T-helper 9 cell (primary cell): Measurements from ENCODE around the gene ANO5.
"Not testable (repeated sequence)": the region's sequence is repeated elsewhere in the genome, so short reads cannot be mapped to it uniquely, and the experiment has no call there.

Experiments used
- DNase-seq: peaks from one replicate; pipeline ENCODE4 v3.0.0-alpha.2; 2020

ANO5 gene

DNA sequence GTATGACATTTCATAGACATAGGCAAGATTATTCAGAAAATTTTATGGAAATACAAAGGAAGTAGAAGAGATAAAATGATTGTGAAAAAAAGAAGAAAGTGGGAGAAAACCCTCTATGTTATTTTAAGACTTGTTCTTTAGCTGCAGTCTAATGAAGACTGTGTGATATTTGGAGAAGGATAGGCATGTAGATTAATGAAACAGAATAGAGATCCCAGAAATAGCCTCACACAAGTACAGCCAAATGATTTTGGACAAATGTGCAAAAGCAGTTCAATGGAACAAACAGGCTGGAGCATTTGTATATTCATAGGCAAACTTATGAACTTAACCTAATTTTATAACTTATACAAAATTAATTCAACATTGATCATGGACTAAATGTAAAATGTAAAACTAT, 14.3 kb downstream of the ANO5 start:
- DNase-seq = no peak

DNA sequence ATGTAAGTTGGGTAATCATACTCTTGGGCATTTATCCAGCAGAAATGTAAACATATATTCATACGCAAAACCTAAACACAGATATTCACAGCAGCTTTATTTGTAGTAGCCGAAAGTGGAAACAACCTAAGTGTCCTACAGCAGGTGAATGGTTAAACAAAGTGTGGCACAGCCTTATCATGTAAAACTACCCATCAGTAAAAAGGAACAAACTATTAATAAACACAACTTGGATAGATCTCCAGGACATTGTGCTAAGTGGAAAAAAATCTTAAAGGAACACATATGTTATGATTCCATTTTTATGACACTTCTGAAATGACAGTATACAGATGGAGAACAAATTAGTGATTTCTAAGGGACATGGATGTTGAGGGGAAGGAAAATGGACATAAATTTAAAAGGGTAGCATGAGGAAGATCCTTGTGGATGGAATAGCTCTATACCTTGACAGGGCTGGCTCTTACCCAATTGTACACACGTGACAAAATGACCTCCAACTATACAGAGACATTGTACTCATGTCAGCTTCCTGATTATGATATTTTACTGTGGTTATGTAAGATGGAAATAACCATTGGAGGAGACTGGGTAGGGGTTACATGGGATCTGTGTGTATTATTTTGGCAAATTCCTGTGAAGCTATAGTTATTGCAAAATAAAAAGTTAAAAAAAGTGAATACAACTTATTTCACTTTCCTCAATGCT, 15.4 kb downstream of the ANO5 start:
- no peak for DNase-seq

DNA sequence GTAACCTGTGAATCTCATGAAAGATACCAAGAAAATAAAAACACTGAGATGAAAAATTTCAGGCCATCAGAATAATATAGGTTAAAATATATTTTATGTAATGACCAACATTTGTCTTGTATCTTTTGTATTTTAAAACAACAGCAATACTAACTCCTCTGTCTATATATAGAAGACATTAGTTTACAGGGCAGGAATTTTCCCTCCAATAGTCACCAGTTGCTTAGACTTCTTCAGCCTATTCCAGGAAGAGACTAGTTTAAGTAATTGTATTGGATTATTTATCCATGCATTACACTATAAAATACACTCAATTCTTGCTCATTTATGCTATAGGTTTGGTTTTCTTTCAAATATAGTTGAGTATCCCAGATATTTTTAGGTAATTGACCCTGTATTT, 24.1 kb downstream of the ANO5 start:
- no peak for DNase-seq

DNA sequence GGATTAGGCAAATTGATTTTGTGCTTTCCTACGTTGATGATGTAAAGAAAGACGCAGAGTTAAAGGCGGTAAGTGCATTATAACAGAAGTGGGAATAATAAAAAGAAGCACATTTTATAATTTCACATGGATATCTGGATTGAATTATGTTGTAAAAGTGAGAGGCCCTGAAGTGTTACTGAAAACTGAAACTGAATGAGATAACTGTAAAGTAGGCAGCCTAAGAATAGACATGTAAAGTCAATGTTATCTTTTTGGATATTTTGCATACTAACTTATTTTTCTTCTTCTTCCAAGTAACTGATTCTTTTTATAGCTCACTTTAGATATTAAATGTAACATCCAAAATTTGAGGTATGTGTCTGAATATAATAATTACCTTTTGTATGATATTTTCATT, 28.3 kb downstream of the ANO5 start:
- DNase-seq = no peak

GRCh38 chr11:22225190-22225589, 32.3 kb downstream of the ANO5 start:
- DNase-seq = no peak

DNA sequence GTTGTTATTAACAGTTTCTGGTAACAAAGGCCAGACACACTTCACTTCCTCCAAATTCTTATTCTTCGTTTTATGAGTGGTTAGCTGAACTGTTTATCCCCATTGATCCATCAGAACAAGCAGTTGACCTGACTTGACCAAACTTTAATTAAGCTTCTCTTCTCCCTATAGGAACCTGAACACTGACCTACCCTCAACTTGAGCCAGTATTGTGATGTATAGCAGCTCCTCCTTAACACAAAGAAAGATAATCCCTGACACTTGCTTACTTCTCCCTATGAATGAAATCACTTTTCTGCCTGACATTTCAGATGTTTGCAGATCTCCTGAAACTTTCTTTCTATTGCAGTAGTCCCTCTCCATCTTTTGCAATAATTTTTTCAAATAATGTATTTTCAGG, 41.9 kb downstream of the ANO5 start:
- DNase-seq = no peak

DNA sequence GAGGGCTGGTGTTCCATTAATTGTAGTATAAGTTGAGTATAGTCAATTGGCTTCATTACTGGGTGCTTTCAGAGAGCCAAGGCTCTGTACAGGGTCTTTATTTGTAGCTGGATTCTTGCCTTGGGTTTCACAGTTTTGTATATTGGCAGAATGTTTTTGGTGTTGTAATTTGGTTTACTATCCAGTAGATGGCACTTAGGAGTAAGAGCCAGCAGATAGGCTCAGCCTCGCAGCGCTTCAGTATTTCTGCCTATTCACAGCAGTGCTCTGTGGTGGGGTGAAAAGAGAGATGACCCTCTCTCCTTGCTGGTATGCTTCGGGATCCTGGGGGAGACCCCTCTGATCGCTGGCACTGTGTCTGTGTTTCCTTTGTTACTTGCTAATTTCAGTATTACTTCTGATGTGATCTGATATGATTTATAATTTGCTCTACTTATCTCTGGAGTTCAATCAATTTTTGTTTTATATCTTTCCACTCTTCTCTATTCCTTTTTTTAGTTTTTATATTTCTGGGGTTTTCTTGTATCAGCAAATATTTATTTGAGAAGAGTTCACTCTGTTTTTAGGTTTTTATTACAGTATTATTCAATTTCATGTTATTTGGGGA, 52.2 kb downstream of the ANO5 start:
- DNase-seq = no peak

- no peak for DNase-seq
Measured at GRCh38 chr11:22246992-22247391, 54.1 kb downstream of the ANO5 start.

DNA sequence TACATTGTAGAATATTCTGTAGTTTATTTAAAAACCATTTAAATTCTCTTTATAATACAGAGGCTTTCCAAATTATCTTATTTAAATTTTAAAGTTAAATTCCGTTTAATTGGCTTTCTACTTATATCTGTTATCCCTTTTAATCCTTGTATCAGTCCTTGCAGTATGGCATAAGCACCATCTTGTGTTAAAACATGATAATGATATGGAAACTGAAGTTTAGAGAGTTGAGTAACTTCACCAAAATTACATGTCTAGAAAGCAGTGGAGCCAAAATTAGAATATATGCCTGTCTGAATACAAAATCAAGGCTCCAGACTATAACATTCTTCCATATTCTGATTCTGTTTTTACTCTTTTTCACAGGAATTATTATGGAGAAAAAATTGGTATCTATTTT, 57.0 kb downstream of the ANO5 start:
- no peak for DNase-seq

DNA sequence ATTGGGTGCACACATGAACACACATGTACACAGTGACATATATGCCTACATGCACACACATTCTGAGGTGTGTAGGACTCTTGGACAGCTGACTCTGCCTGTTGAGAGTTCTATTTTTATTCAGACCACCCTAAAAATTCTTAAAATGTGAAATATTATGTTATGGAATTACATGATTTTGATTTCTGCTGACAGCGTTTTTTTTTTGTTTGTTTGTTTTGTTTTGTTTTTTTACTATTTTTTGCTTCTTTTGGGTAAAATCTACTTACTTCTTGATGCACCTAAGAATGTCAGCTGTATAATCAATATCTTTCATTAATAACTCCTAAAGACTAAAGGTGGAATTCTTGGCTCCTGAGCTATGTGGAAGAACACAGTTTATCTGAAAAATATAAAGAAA, 64.0 kb downstream of the ANO5 start:
- DNase-seq = no peak

GRCh38 chr11:22263613-22264012, 70.7 kb downstream of the ANO5 start:
- DNase-seq = no peak

DNA sequence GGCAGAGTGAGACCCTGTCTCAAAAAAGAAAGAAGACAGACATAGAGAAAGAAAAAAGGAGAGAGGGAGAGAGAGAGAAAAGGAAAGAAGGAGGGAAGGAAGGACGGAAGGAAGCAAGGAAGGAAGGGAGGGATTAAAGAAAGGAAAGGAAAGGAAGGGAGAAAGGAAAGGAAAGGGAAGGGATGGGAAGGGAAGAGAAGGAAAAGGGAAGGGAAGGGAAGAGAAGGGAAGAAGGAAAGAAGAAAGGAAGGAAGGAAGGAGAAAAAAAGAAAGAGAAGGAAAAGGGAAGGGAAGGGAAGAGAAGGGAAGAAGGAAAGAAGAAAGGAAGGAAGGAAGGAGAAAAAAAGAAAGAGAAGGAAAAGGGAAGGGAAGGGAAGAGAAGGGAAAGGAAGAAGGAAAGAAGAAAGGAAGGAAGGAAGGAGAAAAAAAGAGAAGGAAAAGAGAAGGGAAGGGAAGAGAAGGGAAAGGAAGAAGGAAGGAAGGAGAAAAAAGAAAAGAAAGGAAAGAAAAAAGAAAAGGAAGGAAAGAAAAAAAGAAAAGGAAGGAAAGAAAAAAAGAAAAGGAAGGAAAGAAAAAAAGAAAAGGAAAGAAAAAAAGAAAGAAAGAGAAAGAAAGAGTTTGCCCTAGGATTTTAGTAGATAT, 76.2 kb downstream of the ANO5 start:
- not testable (repeated sequence) for DNase-seq

DNA sequence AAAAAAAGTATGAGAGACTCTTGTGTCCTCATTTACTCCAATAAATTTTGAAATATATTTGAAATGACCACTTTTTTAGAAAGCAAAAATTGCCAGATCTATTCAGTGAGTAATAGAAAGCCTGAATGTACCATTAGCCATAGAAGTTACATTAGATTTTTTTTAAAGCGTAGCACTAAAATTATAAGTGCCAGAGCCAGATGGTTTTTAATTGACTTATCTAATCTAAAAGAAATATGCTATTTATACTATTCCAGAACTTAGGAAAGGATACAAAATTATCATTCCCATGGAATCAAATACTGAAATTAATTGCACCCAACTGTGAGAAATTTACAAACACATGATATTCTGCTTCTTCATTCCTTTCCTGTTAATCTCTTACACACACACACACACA, 80.9 kb downstream of the ANO5 start:
- no peak for DNase-seq

DNA sequence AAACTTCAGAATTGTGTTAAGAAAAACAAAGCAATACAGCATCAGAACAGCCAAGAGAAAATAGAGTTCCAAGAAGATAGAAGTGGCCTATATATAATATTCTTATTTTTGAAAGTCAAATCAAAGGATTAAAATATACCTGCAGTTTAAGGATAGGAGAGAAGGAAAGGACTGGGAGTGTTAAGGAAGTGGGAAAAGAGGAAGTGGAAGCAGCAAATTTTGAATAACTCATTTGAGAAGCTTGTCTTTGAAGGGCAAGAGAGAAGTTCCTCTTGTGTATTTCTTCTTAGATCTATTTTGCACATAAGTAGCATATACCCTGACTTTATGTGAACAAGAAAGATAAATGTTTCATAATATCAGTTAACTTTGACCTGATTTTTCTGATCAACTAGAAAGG, 82.7 kb downstream of the ANO5 start:
- DNase-seq = no peak

GRCh38 chr11:22276535-22276934, 83.7 kb downstream of the ANO5 start:
- DNase-seq = no peak

- not testable (repeated sequence) for DNase-seq
Measured at GRCh38 chr11:22284991-22285390, 92.1 kb downstream of the ANO5 start.

DNA sequence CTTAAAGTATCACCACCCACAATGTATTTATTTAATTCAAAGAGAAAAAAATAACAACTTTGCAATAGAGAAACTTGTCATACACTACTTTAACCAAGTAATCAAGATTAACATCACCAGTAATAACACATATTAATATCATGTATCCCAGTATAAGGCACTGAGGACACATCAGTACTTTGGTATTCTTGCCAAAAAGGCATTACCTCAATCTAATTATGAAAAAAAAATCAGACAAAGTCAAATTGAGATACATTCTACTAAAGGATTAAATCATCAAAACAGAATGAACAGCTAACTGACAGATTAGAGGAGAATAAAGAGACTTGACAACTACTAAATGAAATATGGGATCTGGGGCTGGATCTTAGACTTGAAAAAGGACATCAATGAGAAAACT, 109.5 kb downstream of the ANO5 start:
- DNase-seq = no peak

DNA sequence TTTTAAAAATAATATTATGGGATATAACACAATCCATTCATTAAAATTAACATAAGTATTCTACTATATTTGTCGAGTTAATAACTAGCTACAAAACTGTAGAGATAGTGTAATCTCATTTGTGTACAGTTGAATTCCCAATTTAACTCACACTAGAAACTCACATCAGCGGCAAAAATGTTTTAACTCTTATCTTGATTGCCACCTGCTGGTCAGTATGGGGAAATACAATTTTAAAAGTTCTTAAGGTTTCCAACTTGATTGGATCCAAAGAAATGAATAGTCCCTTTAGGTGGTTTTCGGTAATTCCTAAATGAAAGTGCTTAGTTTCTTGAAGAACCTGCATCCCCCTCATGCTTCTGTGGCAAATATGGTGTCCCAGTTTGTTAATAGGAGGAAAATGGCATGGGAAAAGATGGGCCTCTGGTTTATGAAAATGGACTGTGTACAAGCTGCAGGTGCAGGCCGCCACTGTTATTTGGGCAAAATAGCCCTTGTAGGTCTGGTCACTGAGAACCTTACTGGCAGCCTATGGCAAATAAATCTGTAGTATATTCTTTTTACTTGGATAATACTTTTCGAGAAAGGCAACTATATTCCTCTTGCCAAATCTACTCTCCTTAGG, 111.6 kb downstream of the ANO5 start:
- DNase-seq = no peak

GRCh38 chr11:22317656-22318055, 124.8 kb downstream of the ANO5 start:
- DNase-seq = no peak

DNA sequence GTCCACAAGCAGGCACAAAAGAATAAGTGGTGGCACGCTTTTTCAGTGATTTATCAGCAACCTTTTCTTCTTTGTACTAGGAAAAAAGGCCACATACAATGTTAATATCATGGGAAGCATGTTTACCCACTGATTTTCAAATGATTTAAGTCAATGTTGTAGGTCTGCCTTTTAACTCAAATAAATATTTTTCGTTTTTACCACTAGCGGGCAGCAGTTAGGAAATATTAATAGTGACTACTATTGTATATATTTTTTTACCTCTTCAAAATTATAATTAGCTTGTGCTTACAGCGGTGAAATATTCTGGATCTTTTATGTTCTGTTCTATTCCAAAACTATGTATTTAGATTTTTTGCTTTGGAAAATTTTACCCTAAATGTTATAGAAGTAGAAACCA, 138.9 kb downstream of the ANO5 start:
- no peak for DNase-seq
